OCI-LY3 (cell line): Measurements from ENCODE around the gene NDC1.

Source experiments
- H2AFZ ChIP-seq: fragments of 200-600, 300-600 bp; shearing (Covaris generic); 2 replicates; pipeline ENCODE4 v1.6.0; 2014; ENCODE audit warnings: antibody characterized with exemption, low read depth, low read length
- H3K27ac ChIP-seq: fragments of 200-600, 300-600 bp; sonication (generic); 2 replicates; pipeline ENCODE4 v1.5.1; 2014; ENCODE audit warnings: mild to moderate bottlenecking, low read length, moderate library complexity, mixed read lengths
- H3K27me3 ChIP-seq: fragments of 200-600, 300-600 bp; sonication (generic); 2 replicates; pipeline ENCODE4 v1.6.1; 2014; ENCODE audit warnings: low read depth, low read length, mixed read lengths
- H3K36me3 ChIP-seq: fragments of 200-600, 300-600 bp; sonication (generic); replicated peaks from 2 replicates; pipeline ENCODE3; 2014; ENCODE audit warnings: low read depth, low read length, mixed read lengths
- H3K4me1 ChIP-seq: fragments of 300-600, 200-600 bp; sonication (generic); 2 replicates; pipeline ENCODE4 v1.6.1; 2014; ENCODE audit warnings: low read length, mixed read lengths
- H3K4me2 ChIP-seq: fragments of 200-600, 300-600 bp; sonication (generic); 2 replicates; pipeline ENCODE4 v1.6.1; 2014; ENCODE audit warnings: low read length, mixed read lengths
- H3K4me3 ChIP-seq: fragments of 300-600, 200-600 bp; sonication (generic); 2 replicates; pipeline ENCODE4 v1.5.1; 2014; ENCODE audit warnings: antibody characterized with exemption, mild to moderate bottlenecking, low read length, moderate library complexity
- H3K79me2 ChIP-seq: fragments of 300-600, 200-600 bp; shearing (Covaris generic); 2 replicates; pipeline ENCODE4 v1.6.1; 2014; ENCODE audit warnings: mild to moderate bottlenecking, low read length, mixed read lengths
- H3K9ac ChIP-seq: fragments of 300-600, 200-600 bp; shearing (Covaris generic); 2 replicates; pipeline ENCODE4 v1.6.0; 2014; ENCODE audit warnings: mild to moderate bottlenecking, low read length, moderate library complexity
- H3K9me3 ChIP-seq: fragments of 200-600, 300-600 bp; shearing (Covaris generic); 2 replicates; pipeline ENCODE4 v1.6.1; 2014; ENCODE audit warnings: low read length, mixed read lengths; ENCODE audit not compliant: insufficient read depth
- H4K20me1 ChIP-seq: fragments of 200-600, 300-600 bp; sonication (generic); 2 replicates; pipeline ENCODE4 v1.6.1; 2016; ENCODE audit warnings: low read length, mixed read lengths; ENCODE audit not compliant: insufficient read depth
- CTCF ChIP-seq: fragments of 200-600, 300-600 bp; sonication (generic); IDR thresholded peaks from 2 replicates; pipeline ENCODE4 v1.5.1; 2014; ENCODE audit warnings: antibody characterized with exemption, low read length, low read depth
- EZH2phosphoT487 ChIP-seq: fragments of 200-600 bp; shearing (Covaris generic); IDR thresholded peaks from 2 replicates; pipeline ENCODE4 v1.6.1; 2018; ENCODE audit warnings: antibody characterized with exemption, mixed run types, low read depth

Gene NDC1

GRCh38 chr1:53732912-53733317 is 105.2 kb downstream of the NDC1 start:
- Histone ChIP-seq H3K4me1 (no peaks in the 10 kb centered on the region), H3K36me3 (no peaks in the 10 kb centered on the region), H3K9ac (no peak overlapping the region), H3K4me3 (no peak overlapping the region), H2AFZ (no peak overlapping the region), H3K27ac (no peak overlapping the region), H4K20me1 (no peaks in the 10 kb centered on the region), H3K9me3 (no peaks in the 10 kb centered on the region), H3K79me2 (no peaks in the 10 kb centered on the region), H3K27me3 (no peaks in the 10 kb centered on the region), H3K4me2 (no peak overlapping the region)
- no peak for TF ChIP-seq EZH2phosphoT487
- TF ChIP-seq CTCF: no peak

DNA sequence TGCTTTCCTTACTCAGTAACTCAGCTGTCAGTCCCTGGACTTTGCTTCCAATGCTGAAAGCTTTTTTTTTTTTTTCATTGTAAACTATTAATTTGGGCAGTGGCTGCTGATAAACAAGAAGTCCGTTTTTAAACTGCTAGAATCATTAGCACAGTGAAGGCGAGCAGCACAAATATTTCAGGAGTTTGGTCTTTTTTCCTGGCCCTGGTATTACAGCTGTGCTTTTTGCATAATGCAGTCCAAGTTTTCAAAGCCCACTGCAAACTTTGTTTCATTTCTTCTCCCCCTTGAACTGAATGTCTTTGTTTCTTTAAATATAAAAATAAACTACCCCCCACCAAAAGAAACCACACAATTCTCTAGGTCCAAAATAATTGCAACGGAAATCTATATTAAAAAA is 105.7 kb downstream of the NDC1 start:
- Histone ChIP-seq H3K36me3 (no peaks in the 10 kb centered on the region), H3K9ac (no peak overlapping the region), H3K79me2 (no peaks in the 10 kb centered on the region), H3K4me3 (no peak overlapping the region), H3K27me3 (no peaks in the 10 kb centered on the region), H3K9me3 (no peaks in the 10 kb centered on the region), H4K20me1 (no peaks in the 10 kb centered on the region), H3K4me1 (no peaks in the 10 kb centered on the region), H3K4me2 (no peak overlapping the region), H3K27ac (no peak overlapping the region), H2AFZ (no peak overlapping the region)
- TF ChIP-seq CTCF: no peak
- no peak for TF ChIP-seq EZH2phosphoT487

GRCh38 chr1:53731779-53732305 is 106.3 kb downstream of the NDC1 start:
- H3K9me3 ChIP-seq: no peaks in the 10 kb centered on the region
- no peak overlapping the region for H3K4me2 ChIP-seq
- H3K27ac ChIP-seq: no peak overlapping the region
- no peaks in the 10 kb centered on the region for H3K27me3 ChIP-seq
- TF ChIP-seq EZH2phosphoT487 (no peak), CTCF (no peak)
- no peak overlapping the region for H2AFZ ChIP-seq
- H4K20me1 ChIP-seq: no peaks in the 10 kb centered on the region
- no peaks in the 10 kb centered on the region for H3K36me3 ChIP-seq
- no peak overlapping the region for H3K9ac ChIP-seq
- no peaks in the 10 kb centered on the region for H3K4me1 ChIP-seq
- no peaks in the 10 kb centered on the region for H3K79me2 ChIP-seq
- no peak overlapping the region for H3K4me3 ChIP-seq

GRCh38 chr1:53731043-53731600 is 107.0 kb downstream of the NDC1 start:
- Histone ChIP-seq H3K9ac (no peak overlapping the region), H3K27ac (no peak overlapping the region), H3K79me2 (no peaks in the 10 kb centered on the region), H3K4me2 (no peak overlapping the region), H2AFZ (no peak overlapping the region), H4K20me1 (no peaks in the 10 kb centered on the region), H3K4me1 (no peaks in the 10 kb centered on the region), H3K4me3 (no peak overlapping the region), H3K36me3 (no peaks in the 10 kb centered on the region), H3K27me3 (no peaks in the 10 kb centered on the region), H3K9me3 (no peaks in the 10 kb centered on the region)
- TF ChIP-seq CTCF: no peak
